Stimulated activated naive CD8-positive, alpha-beta T cell treated with anti-CD3 and anti-CD28 coated beads, Interleukin-15, amount 100 ng/mL, for 72 hours (primary cell): ENCODE data around the gene PSME1.

ENCODE experiments used
- ATAC-seq: fragments of 150-1000 bp; cut with Tn5 transposase; 2 replicates; pipeline ENCODE4 v1.10.0; 2021; ENCODE audit warnings: mild to moderate bottlenecking, moderate library complexity
- DNase-seq, 2 donors: peaks; one replicate each; pipeline ENCODE4 v3.0.0; 2021 to 2022
- H3K27ac Mint-ChIP-seq, 2 donors: one replicate each; pipeline ENCODE4 v1.8.0; 2022; ENCODE audit warnings: mild to moderate bottlenecking in 2 of 2, mixed read lengths in 2 of 2, moderate library complexity in 2 of 2
- H3K27me3 Mint-ChIP-seq: one replicate; pipeline ENCODE4 v1.8.0; 2022; ENCODE audit warnings: mixed read lengths
- H3K4me1 Mint-ChIP-seq: one replicate; pipeline ENCODE4 v1.8.0; 2022; ENCODE audit warnings: mild to moderate bottlenecking, mixed read lengths
- H3K4me3 Mint-ChIP-seq, 2 donors: one replicate each; pipeline ENCODE4 v1.8.0; 2022; ENCODE audit warnings: mild to moderate bottlenecking in 2 of 2, mixed read lengths in 2 of 2, moderate library complexity in 1 of 2
- H3K9me3 Mint-ChIP-seq, 2 donors: one replicate each; pipeline ENCODE4 v1.8.0; 2022; ENCODE audit warnings: mixed read lengths in 2 of 2

Gene PSME1

DNA sequence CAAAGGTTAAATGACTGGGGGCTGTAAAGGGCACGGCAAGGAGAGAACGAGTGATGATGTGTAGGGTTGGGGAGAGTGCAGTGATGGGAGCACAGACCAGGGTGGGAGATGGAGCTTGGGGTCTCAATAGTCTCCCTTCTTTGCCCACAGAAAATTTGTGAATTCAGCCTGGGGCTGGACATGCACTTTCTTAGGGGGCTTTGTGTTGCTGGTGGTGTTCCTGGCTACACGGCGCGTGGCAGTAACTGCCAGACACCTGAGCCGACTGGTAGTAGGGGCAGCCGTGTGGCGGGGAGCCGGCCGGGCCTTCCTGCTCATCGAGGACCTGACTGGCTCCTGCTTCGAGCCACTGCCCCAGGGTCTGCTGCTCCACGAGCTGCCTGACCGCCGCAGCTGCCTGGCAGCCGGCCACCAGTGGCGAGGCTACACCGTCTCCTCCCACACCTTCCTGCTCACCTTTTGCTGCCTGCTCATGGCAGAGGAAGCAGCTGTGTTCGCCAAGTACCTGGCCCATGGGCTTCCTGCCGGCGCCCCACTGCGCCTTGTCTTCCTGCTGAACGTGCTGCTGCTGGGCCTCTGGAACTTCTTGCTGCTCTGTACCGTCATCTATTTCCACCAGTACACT, 3.8 kb upstream of the PSME1 start:
- Mint-ChIP-seq H3K4me3 (peak overlapping the region; percentile 52 to 73), H3K27ac (peak overlapping the region; percentile 90 to 95), H3K9me3 (no peaks in the 10 kb centered on the region), H3K27me3 (no peaks in the 10 kb centered on the region), H3K4me1 (peaks cover 46% of the 10 kb centered on the region)
- ATAC-seq (no peak), DNase-seq (peak; percentile 32 to 40)

GRCh38 chr14:24132976-24133375, 3.0 kb upstream of the PSME1 start:
- Mint-ChIP-seq H3K4me3 (peak overlapping the region; percentile 52 to 73), H3K27me3 (no peaks in the 10 kb centered on the region), H3K9me3 (no peaks in the 10 kb centered on the region), H3K4me1 (peaks cover 50% of the 10 kb centered on the region), H3K27ac (peak overlapping the region; percentile 90 to 95)
- no peak for DNase-seq
- no peak for ATAC-seq

- ATAC-seq (no peak), DNase-seq (no peak)
- Mint-ChIP-seq H3K9me3 (no peaks in the 10 kb centered on the region), H3K4me1 (peaks cover 56% of the 10 kb centered on the region), H3K27ac (no peak overlapping the region), H3K27me3 (no peaks in the 10 kb centered on the region), H3K4me3 (no peak overlapping the region)
Measured at GRCh38 chr14:24133735-24134134, 2.3 kb upstream of the PSME1 start.

DNA sequence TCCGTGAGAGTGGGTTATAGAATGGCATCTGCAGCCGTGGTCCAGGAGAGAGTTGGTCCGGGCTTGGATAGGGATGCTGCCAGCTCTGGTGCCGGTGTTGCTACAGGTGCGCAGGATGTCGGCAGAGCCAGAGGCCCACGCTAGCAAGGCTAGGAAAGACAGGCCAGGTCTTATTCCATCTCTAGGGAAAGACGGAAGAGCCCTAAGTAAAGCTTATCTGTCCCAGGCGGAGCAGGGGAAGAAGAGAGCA, 485 bp upstream of the PSME1 start:
- DNase-seq (no peak), ATAC-seq (peak; percentile 3)
- H3K9me3 Mint-ChIP-seq, result no peaks in the 10 kb centered on the region
- peak overlapping the region; percentile 91 to 98 for H3K4me3 Mint-ChIP-seq
- no peaks in the 10 kb centered on the region for H3K27me3 Mint-ChIP-seq
- H3K27ac Mint-ChIP-seq, result peak overlapping the region; percentile 79 to 92
- peaks cover 68% of the 10 kb centered on the region for H3K4me1 Mint-ChIP-seq

GRCh38 chr14:24136684-24137528, 912 bp downstream of the PSME1 start:
- no peak for ATAC-seq
- peak overlapping the region; percentile 91 to 94 for H3K27ac Mint-ChIP-seq
- H3K9me3 Mint-ChIP-seq, result no peaks in the 10 kb centered on the region
- DNase-seq, result no peak
- peaks cover 60% of the 10 kb centered on the region for H3K4me1 Mint-ChIP-seq
- H3K27me3 Mint-ChIP-seq, result no peaks in the 10 kb centered on the region
- H3K4me3 Mint-ChIP-seq, result peak overlapping the region; percentile 91 to 98

GRCh38 chr14:24137529-24138395, 1.8 kb downstream of the PSME1 start:
- Mint-ChIP-seq H3K4me3 (peak overlapping the region; percentile 91 to 98), H3K9me3 (no peaks in the 10 kb centered on the region), H3K27me3 (no peaks in the 10 kb centered on the region), H3K27ac (peak overlapping the region in 1 of 2 donors; percentile 94), H3K4me1 (peaks cover 60% of the 10 kb centered on the region)
- ATAC-seq (no peak), DNase-seq (no peak)

DNA sequence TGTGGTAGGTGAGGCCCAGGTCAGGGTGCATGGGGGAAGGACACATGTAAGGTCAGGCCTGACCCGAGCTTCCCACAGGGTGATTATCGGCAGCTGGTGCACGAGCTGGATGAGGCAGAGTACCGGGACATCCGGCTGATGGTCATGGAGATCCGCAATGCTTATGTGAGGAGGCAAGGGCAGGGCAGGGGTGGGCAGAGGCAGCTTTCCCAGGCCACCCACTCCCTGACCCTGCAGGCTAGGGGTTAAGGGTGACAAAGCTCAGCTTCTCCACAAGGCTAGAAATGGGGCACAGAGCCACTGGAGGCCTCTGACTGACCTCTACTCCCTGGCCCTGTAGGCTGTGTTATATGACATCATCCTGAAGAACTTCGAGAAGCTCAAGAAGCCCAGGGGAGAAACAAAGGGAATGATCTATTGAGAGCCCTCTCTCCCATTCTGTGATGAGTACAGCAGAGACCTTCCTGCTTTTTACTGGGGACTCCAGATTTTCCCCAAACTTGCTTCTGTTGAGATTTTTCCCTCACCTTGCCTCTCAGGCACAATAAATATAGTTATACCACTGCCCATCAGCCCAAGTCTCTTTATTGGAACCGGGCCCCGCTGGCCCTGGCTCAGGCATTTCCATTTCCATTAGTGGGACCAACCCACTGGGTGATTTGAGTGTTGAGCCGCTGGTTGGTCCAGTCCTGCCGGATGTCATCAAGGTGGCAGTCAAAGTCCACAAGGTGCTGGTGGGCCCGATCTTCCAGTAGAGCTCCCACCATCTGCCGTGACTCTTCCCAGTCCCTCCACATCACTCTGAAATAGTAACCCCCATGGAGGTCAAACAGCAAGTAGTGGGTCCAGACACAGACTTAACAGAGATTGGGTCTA, 2.6 kb downstream of the PSME1 start:
- H3K27ac Mint-ChIP-seq, result peak overlapping the region; percentile 27 to 92
- no peak for ATAC-seq

GRCh38 chr14:24139272-24139934, 3.4 kb downstream of the PSME1 start:
- Mint-ChIP-seq H3K9me3 (no peaks in the 10 kb centered on the region), H3K27me3 (no peaks in the 10 kb centered on the region), H3K4me3 (peak overlapping the region; percentile 75 to 96), H3K4me1 (peaks cover 71% of the 10 kb centered on the region), H3K27ac (peak overlapping the region in 1 of 2 donors; percentile 92)
- DNase-seq, result peak in 1 of 2 donors; percentile 42
- no peak for ATAC-seq

More for the DNA sequence above, 2.6 kb downstream of the PSME1 start:
- peak overlapping the region; percentile 75 to 96 for H3K4me3 Mint-ChIP-seq
- peaks cover 63% of the 10 kb centered on the region for H3K4me1 Mint-ChIP-seq
- no peaks in the 10 kb centered on the region for H3K9me3 Mint-ChIP-seq
- no peaks in the 10 kb centered on the region for H3K27me3 Mint-ChIP-seq
- DNase-seq, result no peak

DNA sequence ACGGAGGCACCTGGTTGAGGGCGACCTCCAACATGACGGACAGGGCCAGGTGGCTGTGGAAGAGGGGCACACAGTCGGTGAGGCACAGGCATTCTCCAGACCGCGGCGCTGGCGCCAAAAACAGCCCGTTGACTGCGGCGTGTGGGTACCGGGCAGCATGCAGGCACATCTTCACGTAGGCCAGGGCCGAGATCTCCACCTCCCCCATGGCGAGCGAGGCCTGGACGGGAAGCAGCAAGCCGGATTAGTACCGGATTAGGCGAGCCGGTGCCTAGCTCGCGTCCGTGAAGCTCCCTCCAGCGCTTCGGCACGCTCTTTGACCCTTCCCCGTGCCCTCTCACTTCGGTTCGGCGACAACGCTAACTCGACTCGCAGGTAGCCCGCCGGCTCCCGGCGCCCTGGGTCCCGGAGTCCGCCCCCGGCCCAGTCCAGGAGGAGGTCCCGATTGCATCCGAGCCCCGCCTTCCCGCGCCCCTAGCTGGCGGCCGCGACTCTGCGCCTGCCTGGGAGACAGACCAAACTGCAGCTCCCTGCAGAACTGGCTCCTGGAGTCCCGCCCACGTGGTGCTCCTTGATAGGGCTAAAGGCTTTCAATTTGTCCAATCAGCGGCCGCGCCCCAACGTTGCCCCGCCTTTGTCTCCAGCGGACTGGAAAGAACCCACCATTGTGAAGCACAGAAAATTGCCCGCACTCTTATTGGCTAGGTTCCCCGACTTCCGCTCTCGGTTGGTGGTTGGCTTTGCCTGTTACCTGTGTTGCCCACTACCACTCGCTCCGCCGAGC, 5.3 kb downstream of the PSME1 start, which contains the start of gene EMC9:
TSS of gene EMC9 (minus strand) at position 495 of the 784 bp plus-strand sequence. CDS start at position 208, 287 bp downstream.
- ATAC-seq, result peak; percentile 89
- Mint-ChIP-seq H3K9me3 (no peaks in the 10 kb centered on the region), H3K4me3 (peak within 1 kb of the TSS; percentile 96)

DNA sequence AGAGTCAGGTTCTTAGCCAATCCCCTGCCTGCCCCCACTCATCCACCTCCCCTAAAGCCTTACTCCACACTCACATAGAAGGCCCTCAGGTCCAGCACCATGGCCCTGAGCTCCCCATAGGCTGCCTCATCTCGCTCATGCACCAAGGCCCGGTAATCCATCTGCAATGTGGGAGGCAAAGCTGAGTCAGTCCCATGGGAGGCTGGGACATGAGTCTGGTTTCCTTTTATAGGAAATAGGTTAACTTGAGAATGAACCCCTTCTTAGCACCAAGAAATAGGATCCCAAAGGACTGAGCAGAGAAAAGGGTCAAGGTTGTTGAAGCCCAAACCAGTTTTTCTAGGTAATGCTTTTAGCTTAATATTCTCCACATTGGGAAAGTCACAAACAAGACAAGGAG, 7.5 kb downstream of the PSME1 start:
- Mint-ChIP-seq H3K9me3 (no peaks in the 10 kb centered on the region), H3K4me3 (peak overlapping the region in 1 of 2 donors; percentile 96), H3K27ac (no peak overlapping the region), H3K27me3 (no peaks in the 10 kb centered on the region), H3K4me1 (peaks cover 70% of the 10 kb centered on the region)
- ATAC-seq, result no peak
- DNase-seq, result no peak

More for the DNA sequence above, 5.3 kb downstream of the PSME1 start, which contains the start of gene EMC9:
- H3K27ac Mint-ChIP-seq, result peak within 1 kb of the TSS; percentile 81 to 94
- H3K4me1 Mint-ChIP-seq, result peaks cover 80% of the 10 kb centered on the region
- H3K27me3 Mint-ChIP-seq, result no peaks in the 10 kb centered on the region
- peak; percentile 98 to 100 for DNase-seq

- ATAC-seq (no peak), DNase-seq (no peak)
- Mint-ChIP-seq H3K27ac (no peak overlapping the region), H3K27me3 (no peaks in the 10 kb centered on the region), H3K4me1 (peaks cover 70% of the 10 kb centered on the region), H3K4me3 (peak overlapping the region; percentile 93 to 96), H3K9me3 (no peaks in the 10 kb centered on the region)
Measured at GRCh38 chr14:24144451-24144850, 8.5 kb downstream of the PSME1 start.

GRCh38 chr14:24145219-24145618, 9.2 kb downstream of the PSME1 start:
- Mint-ChIP-seq H3K4me3 (peak overlapping the region; percentile 93 to 96), H3K27me3 (no peaks in the 10 kb centered on the region)

DNA sequence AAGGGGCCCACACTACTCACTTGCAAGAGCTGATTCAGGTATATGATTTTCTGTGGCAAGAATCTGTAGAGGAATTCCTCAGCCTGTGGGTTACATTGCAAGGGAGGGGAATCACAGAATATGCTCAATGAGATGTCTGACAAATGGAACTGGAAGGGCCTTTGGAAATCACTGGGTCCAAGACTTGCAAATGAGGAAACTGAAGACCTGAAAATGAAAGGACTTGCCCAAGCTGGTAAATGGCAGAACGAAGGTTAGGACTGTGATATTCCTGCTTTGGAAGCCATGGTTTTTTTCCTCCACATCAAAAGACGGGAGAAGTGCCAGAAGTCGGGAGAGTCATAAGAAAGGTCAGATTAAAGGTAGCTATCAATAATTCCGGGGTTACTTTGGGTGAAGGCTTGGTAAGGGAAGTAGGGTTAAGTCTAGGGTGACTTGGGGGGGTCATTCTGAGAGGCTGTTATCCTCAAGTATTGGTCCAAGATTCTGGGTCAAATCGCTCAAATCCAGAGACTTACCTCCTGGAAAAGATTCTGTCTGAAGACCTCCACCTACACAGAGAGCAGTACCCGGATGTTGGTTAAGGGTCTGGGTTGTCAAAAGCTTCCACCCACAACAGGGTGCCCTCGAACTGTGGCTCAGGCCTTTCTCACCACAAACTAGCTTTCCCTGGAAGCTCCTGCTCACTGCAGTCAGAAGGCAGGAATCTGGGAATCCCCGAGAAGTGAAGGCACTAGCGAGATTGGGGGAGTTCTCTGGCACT, 9.9 kb downstream of the PSME1 start:
- H3K4me1 Mint-ChIP-seq, result peaks cover 80% of the 10 kb centered on the region
- H3K27ac Mint-ChIP-seq, result peak overlapping the region; percentile 95 to 96
- peak overlapping the region; percentile 93 to 96 for H3K4me3 Mint-ChIP-seq
- DNase-seq (no peak), ATAC-seq (no peak)
- H3K9me3 Mint-ChIP-seq, result no peaks in the 10 kb centered on the region
- no peaks in the 10 kb centered on the region for H3K27me3 Mint-ChIP-seq

More at GRCh38 chr14:24145219-24145618, 9.2 kb downstream of the PSME1 start:
- H3K9me3 Mint-ChIP-seq, result no peaks in the 10 kb centered on the region
- peaks cover 73% of the 10 kb centered on the region for H3K4me1 Mint-ChIP-seq
- DNase-seq (no peak), ATAC-seq (no peak)
- H3K27ac Mint-ChIP-seq, result peak overlapping the region in 1 of 2 donors; percentile 80
